OCI-LY3 (cell line): ENCODE measurements around the gene SFMBT1.

Source experiments
- H2AFZ ChIP-seq: fragments of 200-600, 300-600 bp; shearing (Covaris generic); 2 replicates; pipeline ENCODE4 v1.6.0; 2014; ENCODE audit warnings: antibody characterized with exemption, low read depth, low read length
- H3K27ac ChIP-seq: fragments of 200-600, 300-600 bp; sonication (generic); 2 replicates; pipeline ENCODE4 v1.5.1; 2014; ENCODE audit warnings: mild to moderate bottlenecking, low read length, moderate library complexity, mixed read lengths
- H3K27me3 ChIP-seq: fragments of 200-600, 300-600 bp; sonication (generic); 2 replicates; pipeline ENCODE4 v1.6.1; 2014; ENCODE audit warnings: low read depth, low read length, mixed read lengths
- H3K36me3 ChIP-seq: fragments of 200-600, 300-600 bp; sonication (generic); replicated peaks from 2 replicates; pipeline ENCODE3; 2014; ENCODE audit warnings: low read depth, low read length, mixed read lengths
- H3K4me1 ChIP-seq: fragments of 300-600, 200-600 bp; sonication (generic); 2 replicates; pipeline ENCODE4 v1.6.1; 2014; ENCODE audit warnings: low read length, mixed read lengths
- H3K4me2 ChIP-seq: fragments of 200-600, 300-600 bp; sonication (generic); 2 replicates; pipeline ENCODE4 v1.6.1; 2014; ENCODE audit warnings: low read length, mixed read lengths
- H3K4me3 ChIP-seq: fragments of 300-600, 200-600 bp; sonication (generic); 2 replicates; pipeline ENCODE4 v1.5.1; 2014; ENCODE audit warnings: antibody characterized with exemption, mild to moderate bottlenecking, low read length, moderate library complexity
- H3K79me2 ChIP-seq: fragments of 300-600, 200-600 bp; shearing (Covaris generic); 2 replicates; pipeline ENCODE4 v1.6.1; 2014; ENCODE audit warnings: mild to moderate bottlenecking, low read length, mixed read lengths
- H3K9ac ChIP-seq: fragments of 300-600, 200-600 bp; shearing (Covaris generic); 2 replicates; pipeline ENCODE4 v1.6.0; 2014; ENCODE audit warnings: mild to moderate bottlenecking, low read length, moderate library complexity
- H3K9me3 ChIP-seq: fragments of 200-600, 300-600 bp; shearing (Covaris generic); 2 replicates; pipeline ENCODE4 v1.6.1; 2014; ENCODE audit warnings: low read length, mixed read lengths; ENCODE audit not compliant: insufficient read depth
- H4K20me1 ChIP-seq: fragments of 200-600, 300-600 bp; sonication (generic); 2 replicates; pipeline ENCODE4 v1.6.1; 2016; ENCODE audit warnings: low read length, mixed read lengths; ENCODE audit not compliant: insufficient read depth
- CTCF ChIP-seq: fragments of 200-600, 300-600 bp; sonication (generic); IDR thresholded peaks from 2 replicates; pipeline ENCODE4 v1.5.1; 2014; ENCODE audit warnings: antibody characterized with exemption, low read length, low read depth
- EZH2phosphoT487 ChIP-seq: fragments of 200-600 bp; shearing (Covaris generic); IDR thresholded peaks from 2 replicates; pipeline ENCODE4 v1.6.1; 2018; ENCODE audit warnings: antibody characterized with exemption, mixed run types, low read depth

Gene SFMBT1

GRCh38 chr3:53091011-53091410, 45.1 kb upstream of the SFMBT1 start:
- peaks cover 27% of the 10 kb centered on the region for H3K36me3 ChIP-seq
- no peak for TF ChIP-seq CTCF
- TF ChIP-seq EZH2phosphoT487, result no peak
- H3K4me2 ChIP-seq, result no peak overlapping the region
- H3K9me3 ChIP-seq, result no peaks in the 10 kb centered on the region
- no peak overlapping the region for H3K27ac ChIP-seq
- H3K4me1 ChIP-seq, result no peaks in the 10 kb centered on the region
- H2AFZ ChIP-seq, result no peak overlapping the region
- no peaks in the 10 kb centered on the region for H3K79me2 ChIP-seq
- no peak overlapping the region for H3K4me3 ChIP-seq
- no peak overlapping the region for H3K9ac ChIP-seq
- H3K27me3 ChIP-seq, result no peaks in the 10 kb centered on the region
- no peaks in the 10 kb centered on the region for H4K20me1 ChIP-seq

DNA sequence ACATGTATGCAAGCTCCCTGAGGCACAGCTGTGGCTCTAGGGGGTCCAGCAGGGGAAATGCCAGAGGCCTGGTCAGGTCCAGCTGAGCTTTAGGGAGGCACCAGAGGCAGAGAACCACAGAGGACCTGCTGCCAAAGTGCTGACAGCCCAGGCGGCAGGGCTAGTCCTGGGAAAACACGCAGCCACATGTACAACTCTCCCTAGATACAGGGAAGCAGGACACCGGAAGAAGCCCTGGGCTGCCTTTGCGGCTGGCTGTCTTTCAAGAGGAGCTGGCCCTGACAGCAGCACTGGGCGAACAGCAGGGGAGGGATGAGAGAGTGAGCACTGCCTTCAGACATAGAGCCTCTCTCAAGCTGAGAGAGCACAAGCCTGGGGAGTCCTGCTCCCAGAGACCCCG, 43.6 kb upstream of the SFMBT1 start:
- Histone ChIP-seq H2AFZ (no peak overlapping the region), H3K36me3 (peaks cover 28% of the 10 kb centered on the region), H4K20me1 (no peaks in the 10 kb centered on the region), H3K79me2 (no peaks in the 10 kb centered on the region), H3K27ac (no peak overlapping the region), H3K4me1 (no peaks in the 10 kb centered on the region), H3K27me3 (no peaks in the 10 kb centered on the region), H3K4me2 (no peak overlapping the region), H3K9me3 (no peaks in the 10 kb centered on the region), H3K9ac (no peak overlapping the region), H3K4me3 (no peak overlapping the region)
- no peak for TF ChIP-seq EZH2phosphoT487
- TF ChIP-seq CTCF, result no peak

DNA sequence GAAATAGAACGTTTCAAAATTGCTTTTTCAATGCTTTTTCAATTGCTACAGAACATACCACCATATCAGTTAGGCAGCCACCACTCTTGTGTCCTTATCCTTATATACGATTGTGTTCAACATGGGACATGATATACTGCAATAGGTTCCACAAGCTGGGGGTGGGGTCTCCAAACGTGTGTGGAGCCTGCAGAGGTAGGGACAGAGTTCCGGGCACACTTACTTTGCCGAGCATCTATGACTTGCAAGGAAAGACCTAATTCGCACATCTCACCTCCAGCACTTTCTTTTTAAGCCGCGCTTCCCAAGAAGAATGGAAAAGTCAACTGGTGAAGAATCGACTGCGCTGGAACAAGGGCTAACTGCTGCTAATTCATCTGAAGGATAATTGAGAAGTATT, 39.6 kb upstream of the SFMBT1 start:
- no peaks in the 10 kb centered on the region for H3K27me3 ChIP-seq
- TF ChIP-seq EZH2phosphoT487 (no peak), CTCF (no peak)

GRCh38 chr3:53084310-53085001, 38.6 kb upstream of the SFMBT1 start:
- no peak for TF ChIP-seq CTCF
- TF ChIP-seq EZH2phosphoT487, result no peak
- H3K4me2 ChIP-seq, result no peak overlapping the region

More for the DNA sequence above, 39.6 kb upstream of the SFMBT1 start:
- no peaks in the 10 kb centered on the region for H3K79me2 ChIP-seq
- peaks cover 14% of the 10 kb centered on the region for H3K36me3 ChIP-seq
- no peaks in the 10 kb centered on the region for H3K4me1 ChIP-seq
- no peak overlapping the region for H3K27ac ChIP-seq
- H3K4me3 ChIP-seq, result no peak overlapping the region
- no peak overlapping the region for H2AFZ ChIP-seq
- no peak overlapping the region for H3K4me2 ChIP-seq
- no peaks in the 10 kb centered on the region for H3K9me3 ChIP-seq
- H3K9ac ChIP-seq, result no peak overlapping the region
- no peaks in the 10 kb centered on the region for H4K20me1 ChIP-seq

More at GRCh38 chr3:53084310-53085001, 38.6 kb upstream of the SFMBT1 start:
- no peak overlapping the region for H3K4me3 ChIP-seq
- H2AFZ ChIP-seq, result no peak overlapping the region
- peaks cover 8% of the 10 kb centered on the region for H3K36me3 ChIP-seq
- H3K27me3 ChIP-seq, result no peaks in the 10 kb centered on the region
- H3K79me2 ChIP-seq, result no peaks in the 10 kb centered on the region
- no peak overlapping the region for H3K27ac ChIP-seq
- no peaks in the 10 kb centered on the region for H3K9me3 ChIP-seq
- H4K20me1 ChIP-seq, result no peaks in the 10 kb centered on the region
- H3K9ac ChIP-seq, result no peak overlapping the region
- H3K4me1 ChIP-seq, result no peaks in the 10 kb centered on the region
